NCI-H345 treated with DMSO at 0.1 percent for 48 hours (cell line): ENCODE measurements around the gene CETN2.
"Not testable (repeated sequence)": the region's sequence is repeated elsewhere in the genome, so short reads cannot be mapped to it uniquely, and the experiment has no call there.

Experiments used
- DNase-seq: peaks from one replicate; lab custom pipeline; 2025; ENCODE audit not compliant: unreplicated experiment; lab: John Stamatoyannopoulos, UW

CETN2 gene

DNA sequence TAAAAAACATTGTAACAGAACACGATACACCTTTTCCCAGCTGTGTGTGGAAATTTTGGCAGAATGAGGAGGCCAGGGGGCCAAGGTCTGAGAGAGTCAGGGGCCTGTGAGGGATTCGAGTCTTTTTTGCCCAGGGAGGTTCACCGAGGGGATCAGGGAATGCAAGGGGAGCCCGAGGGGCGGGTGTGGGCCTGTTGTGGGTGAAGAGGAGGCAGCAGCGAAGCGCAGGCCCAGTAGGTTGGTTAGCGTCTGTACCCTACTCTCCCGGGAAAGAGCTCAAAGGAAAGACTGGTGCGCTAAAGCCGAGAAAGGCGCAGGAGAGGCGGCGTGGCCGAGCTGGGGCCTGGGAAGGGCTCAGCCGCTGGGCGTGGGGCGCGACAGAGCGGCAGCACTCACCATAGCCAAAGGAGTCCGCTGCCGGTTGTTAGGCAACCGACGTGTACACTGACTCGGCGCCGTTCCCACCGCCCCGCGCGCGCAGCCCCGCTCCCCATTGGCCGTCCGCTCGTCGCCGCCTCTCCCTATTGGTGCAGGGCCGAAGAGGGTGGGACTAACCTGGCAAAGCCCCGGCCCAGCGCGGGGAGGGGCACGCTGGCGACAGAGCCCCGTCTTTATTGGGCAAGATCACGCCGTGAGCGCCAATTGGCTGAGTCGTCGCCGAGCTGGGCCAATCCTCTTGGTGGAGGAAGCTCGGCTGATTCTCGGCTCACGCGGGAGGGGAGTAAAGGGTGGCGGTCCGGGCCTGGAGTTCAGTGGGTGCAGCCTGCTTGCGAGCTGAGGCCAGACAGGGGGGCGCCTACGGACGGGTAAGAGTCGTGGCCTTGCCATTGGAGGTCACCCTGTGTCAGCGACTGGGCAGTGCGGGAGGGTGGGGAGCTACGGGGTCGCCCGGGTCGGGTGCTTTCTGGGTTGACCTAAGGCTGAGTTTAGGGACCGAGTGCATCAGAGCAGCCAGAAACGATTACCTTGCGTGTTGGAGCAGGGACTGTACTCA, at the start of gene CETN2, which contains the start of gene NSDHL:
Gene CETN2, minus strand, starts transcription at position 446 of the 994 bp plus-strand sequence. Its CDS starts 47 bp downstream, at position 399.
Gene NSDHL, plus strand, starts transcription at position 752 of the 994 bp plus-strand sequence. CDS start 15,262 bp downstream, outside the sequence.
- peak; percentile 90 for DNase-seq

- DNase-seq, result no peak
Observed at GRCh38 chrX:152878976-152879755, 48.6 kb upstream of the CETN2 start.

GRCh38 chrX:152876931-152877840, 46.6 kb upstream of the CETN2 start:
- no peak for DNase-seq

- no peak for DNase-seq
Observed at GRCh38 chrX:152873361-152873760, 42.8 kb upstream of the CETN2 start.

- no peak for DNase-seq
Observed at GRCh38 chrX:152872522-152872921, 42.0 kb upstream of the CETN2 start.

- DNase-seq, result no peak
Observed at GRCh38 chrX:152871260-152871659, 40.7 kb upstream of the CETN2 start.

- DNase-seq, result no peak
Observed at GRCh38 chrX:152869972-152870371, 39.4 kb upstream of the CETN2 start.

DNA sequence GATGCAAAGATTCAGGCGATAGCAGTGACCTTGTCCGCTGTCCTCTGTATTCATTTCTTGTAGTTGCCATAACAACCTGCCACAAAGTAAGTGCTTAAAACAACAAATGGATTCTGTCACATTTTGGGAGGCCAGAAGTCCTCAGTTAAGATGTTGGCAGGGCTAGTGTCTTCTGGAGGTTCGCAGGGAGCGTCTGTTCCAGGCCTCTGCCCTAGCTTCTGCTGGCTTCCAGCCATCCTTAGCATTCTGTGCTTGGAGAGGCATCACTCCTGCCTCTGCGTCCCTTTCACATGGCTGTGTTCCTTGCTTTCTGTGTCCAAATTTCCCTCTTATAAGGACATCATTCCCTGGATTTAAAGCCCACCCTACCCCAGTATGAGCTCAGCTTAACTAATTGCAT, 35.8 kb upstream of the CETN2 start:
- no peak for DNase-seq

DNA sequence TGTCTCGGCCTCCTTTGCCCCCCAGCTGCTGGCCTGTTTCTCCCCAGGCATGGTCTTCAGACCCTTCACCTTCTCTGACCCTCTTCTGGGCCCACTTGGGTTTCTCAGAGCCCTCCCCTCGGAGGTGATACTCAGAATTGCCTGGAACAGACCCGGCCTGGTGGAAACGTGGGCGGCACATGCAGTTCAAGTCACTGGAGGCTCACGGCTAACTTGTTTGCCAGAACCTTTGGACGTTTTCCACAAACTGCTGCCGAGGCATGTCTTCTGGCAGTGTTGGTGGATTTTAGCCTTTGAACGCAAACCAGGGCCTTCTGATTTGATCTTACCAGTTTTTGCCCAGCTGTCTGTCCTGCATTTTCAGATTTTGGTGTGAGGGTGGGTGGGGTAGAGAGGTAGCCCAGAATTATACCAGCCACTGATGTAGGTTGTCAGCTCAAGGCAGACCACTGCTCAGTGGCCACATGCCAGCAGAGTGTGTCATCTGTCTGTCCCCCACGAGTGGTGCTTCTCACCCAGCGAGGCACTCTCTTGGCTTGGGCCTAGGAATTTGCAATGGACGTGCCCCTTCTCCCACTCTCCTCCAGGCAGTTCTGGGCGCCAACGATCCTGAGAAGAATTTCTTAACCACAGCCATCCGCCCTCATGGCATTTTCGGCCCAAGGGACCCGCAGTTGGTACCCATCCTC, 34.8 kb upstream of the CETN2 start:
- no peak for DNase-seq

- no peak for DNase-seq
Observed at GRCh38 chrX:152861826-152862225, 31.3 kb upstream of the CETN2 start.

- no peak for DNase-seq
Observed at GRCh38 chrX:152861116-152861515, 30.6 kb upstream of the CETN2 start.

DNA sequence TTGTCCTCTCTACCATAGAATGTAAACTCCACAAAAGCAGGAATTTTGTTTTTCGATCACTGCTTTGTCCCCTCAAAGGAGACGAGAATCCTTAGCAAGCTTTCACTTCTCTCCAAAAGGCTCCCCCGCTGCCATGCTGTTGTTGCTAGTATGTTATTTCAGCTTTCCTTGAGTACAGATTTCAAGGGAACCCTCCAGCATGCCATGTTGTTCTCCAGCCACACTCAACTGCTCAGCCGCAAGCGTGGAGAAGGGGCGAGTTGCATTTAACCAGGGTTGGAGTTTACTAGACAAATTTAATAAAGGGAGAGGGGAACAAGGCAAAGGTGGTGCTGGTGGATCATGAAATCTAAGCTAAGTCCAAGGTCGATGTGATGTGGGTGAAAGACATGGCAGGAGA, 23.4 kb upstream of the CETN2 start:
- no peak for DNase-seq

- DNase-seq, result no peak
Observed at GRCh38 chrX:152850465-152850864, 19.9 kb upstream of the CETN2 start.

- DNase-seq, result no peak
Observed at GRCh38 chrX:152847281-152847680, 16.7 kb upstream of the CETN2 start.

- DNase-seq, result no peak
Observed at GRCh38 chrX:152845618-152846240, 15.2 kb upstream of the CETN2 start.

- DNase-seq, result no peak
Observed at GRCh38 chrX:152844256-152844655, 13.7 kb upstream of the CETN2 start.

GRCh38 chrX:152843852-152844251, 13.3 kb upstream of the CETN2 start:
- DNase-seq, result no peak

DNA sequence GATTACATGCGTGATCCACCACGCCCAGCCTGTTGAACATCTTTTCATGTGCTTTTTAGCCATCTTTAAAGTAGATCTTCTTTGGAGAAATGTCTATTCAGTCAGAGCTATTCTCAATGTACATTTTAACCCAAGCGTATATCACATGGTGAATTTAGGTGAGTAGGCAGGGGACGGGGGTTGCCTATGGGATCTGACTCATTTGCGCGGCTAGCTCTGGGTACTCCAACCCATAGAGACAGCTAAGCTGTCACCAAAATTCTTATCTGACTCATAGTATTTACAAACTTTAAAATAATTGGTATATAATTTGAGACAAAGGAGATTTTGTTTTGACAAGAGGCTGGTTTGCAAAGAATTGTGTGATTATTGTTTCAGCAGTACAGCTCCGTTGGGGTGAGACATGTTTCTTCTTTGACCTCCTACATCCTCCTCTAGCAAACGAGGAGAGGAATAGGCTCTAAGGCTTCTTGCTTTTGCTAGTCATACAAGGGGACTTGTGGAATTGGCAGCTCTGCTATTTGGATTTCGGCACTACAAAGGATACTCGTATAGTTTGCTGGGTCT, 12.3 kb upstream of the CETN2 start:
- no peak for DNase-seq

- DNase-seq, result not testable (repeated sequence)
Observed at GRCh38 chrX:152835470-152835869, 4.9 kb upstream of the CETN2 start.
